K562 (cell line): Measurements from ENCODE around the gene MGAT4D. TPM values are rescaled to one million over a fixed set of nuclear protein-coding genes. Genes with fewer than 3 reads are reported as not detected.

ENCODE experiments used
- ATAC-seq: fragments of 200-7000 bp; cut with Tn5 transposase; 3 replicates; pipeline ENCODE4 v1.9.1; 2020; ENCODE audit warnings: moderate library complexity
- BruUV-seq: library from RNA; stranded (reverse); fragments of 400-500 nt; replicated peaks from 2 replicates; lab custom pipeline; 2021; lab: Mats Ljungman, UMichigan
- CTCF ChIA-PET: fragments of 300-600 bp; formaldehyde crosslinking; extraction: SDS; loops from one replicate; lab custom pipeline; 2021; ENCODE audit warnings: low intra/inter-chr PET ratio; lab: Yijun Ruan, JAX
- POLR2A ChIA-PET: fragments of 300-600, 350-650 bp; sonication (Branson Sonifier 250); formaldehyde crosslinking; extraction: SDS; loops from one replicate; lab custom pipeline; 2021; ENCODE audit warnings: antibody characterized with exemption, inconsistent platforms; lab: Yijun Ruan, JAX
- DNase-seq, 4 experiments: peaks; one replicate each; pipeline versions ENCODE4 v3.0.0 to v3.0.0-alpha.2; 2011 to 2018; ENCODE audit warnings: low spot score in 3 of 4, mixed read lengths in 3 of 4; ENCODE audit errors: extremely low read depth in 1 of 4
- FAIRE-seq: peaks from 2 replicates; lab custom pipeline; 2011; peaks lifted over from hg19 to GRCh38; lab: Jason Lieb, UNC
- H2AFZ ChIP-seq: 2 replicates; pipeline ENCODE4 v1.6.0; 2011; ENCODE audit warnings: low read depth, low read length, control low read depth, inconsistent platforms
- H3K27ac ChIP-seq: fragments of 200-600 bp; 3 replicates; pipeline ENCODE4 v1.8.0; 2011; ENCODE audit warnings: low read depth, mild to moderate bottlenecking, control low read depth, inconsistent platforms, low read length, moderate library complexity, mixed read lengths; ENCODE audit errors: extremely low read depth
- H3K27me3 ChIP-seq, 2 experiments: fragments of 300-600 bp in 1 of 2; 2 replicates in 1 of 2; 3 replicates in 1 of 2; pipeline versions ENCODE4 v1.6.0 to v1.8.0; 2011; ENCODE audit warnings: inconsistent platforms in 2 of 2, low read length in 2 of 2, mild to moderate bottlenecking in 1 of 2, mixed read lengths in 1 of 2, moderate library complexity in 1 of 2; ENCODE audit not compliant: control insufficient read depth in 2 of 2, insufficient read depth in 2 of 2
- H3K36me3 ChIP-seq: fragments of 300-600 bp; 3 replicates; pipeline ENCODE4 v1.8.0; 2011; ENCODE audit warnings: mild to moderate bottlenecking, low read length, inconsistent platforms; ENCODE audit not compliant: control insufficient read depth, insufficient read depth
- H3K4me1 ChIP-seq, 2 experiments: fragments of 200-600 bp in 1 of 2; replicated peaks in 1 of 2; 2 replicates in 1 of 2; 3 replicates in 1 of 2; pipeline versions ENCODE4 v1.5.1 to v1.8.0; 2011; ENCODE audit warnings: inconsistent platforms in 2 of 2, low read length in 2 of 2, mild to moderate bottlenecking in 1 of 2, mixed read lengths in 1 of 2, moderate library complexity in 1 of 2; ENCODE audit not compliant: control insufficient read depth in 2 of 2, insufficient read depth in 2 of 2
- H3K4me2 ChIP-seq: 2 replicates; pipeline ENCODE4 v1.6.1; 2011; ENCODE audit warnings: low read length, control low read depth, inconsistent platforms, mixed read lengths; ENCODE audit not compliant: insufficient read depth
- H3K4me3 ChIP-seq: fragments of 200-600 bp; sonication (generic), shearing (Covaris generic); 2 replicates; pipeline ENCODE4 v1.5.1; 2016; ENCODE audit warnings: control low read depth, inconsistent platforms
- H3K79me2 ChIP-seq: fragments of 200-600 bp; 3 replicates; pipeline ENCODE4 v1.8.0; 2011; ENCODE audit warnings: low read length, inconsistent platforms; ENCODE audit not compliant: control insufficient read depth, insufficient read depth
- H3K9ac ChIP-seq, 2 experiments: 2 replicates each; pipeline versions ENCODE4 v1.6.0 to v1.6.1; 2011; ENCODE audit warnings: low read depth in 2 of 2, low read length in 2 of 2, control low read depth in 1 of 2, inconsistent platforms in 1 of 2, mild to moderate bottlenecking in 1 of 2, mixed read lengths in 1 of 2; ENCODE audit not compliant: insufficient read depth in 1 of 2
- H3K9me1 ChIP-seq: one replicate; pipeline ENCODE4 v1.6.0; 2011; ENCODE audit warnings: inconsistent platforms, mild to moderate bottlenecking, low read length, moderate library complexity; ENCODE audit not compliant: control insufficient read depth, insufficient read depth
- H3K9me3 ChIP-seq: replicated peaks from 2 replicates; pipeline ENCODE4 v1.5.1; 2011; ENCODE audit warnings: low read depth, low read length, inconsistent platforms; ENCODE audit not compliant: control insufficient read depth, insufficient read depth
- H4K20me1 ChIP-seq: replicated peaks from 2 replicates; pipeline ENCODE4 v1.6.1; 2011; ENCODE audit warnings: low read length, inconsistent platforms, mixed read lengths; ENCODE audit not compliant: control insufficient read depth, insufficient read depth
- DDX20 ChIP-seq: fragments of 450-650 bp; IDR thresholded peaks from 2 replicates; pipeline ENCODE4 v1.6.1; 2016; ENCODE audit warnings: missing genetic modification characterization, low read depth, mild to moderate bottlenecking, missing compliant biosample characterization, moderate library complexity
- FOSL1 ChIP-seq: fragments of 200-800 bp; sonication (Bioruptor generic); conservative IDR thresholded peaks from 2 replicates; pipeline ENCODE4 v1.6.1; 2016; ENCODE audit warnings: missing genetic modification characterization, missing compliant biosample characterization
- KDM2B ChIP-seq: fragments of 250-450 bp; sonication (Bioruptor Pico); IDR thresholded peaks from 2 replicates; pipeline ENCODE4 v1.8.0; 2021; ENCODE audit warnings: mild to moderate bottlenecking, moderate library complexity
- MED1 ChIP-seq: sonication (generic); formaldehyde crosslinking; IDR thresholded peaks from 2 replicates; pipeline ENCODE4 v1.8.1; 2023; ENCODE audit warnings: missing genetic modification reagents, borderline replicate concordance
- NR2F6 ChIP-seq: fragments of 450-650 bp; formaldehyde crosslinking; IDR thresholded peaks from 2 replicates; pipeline ENCODE4 v1.4.0; 2020; ENCODE audit warnings: mild to moderate bottlenecking
- OTX1 ChIP-seq: fragments of 450-650 bp; formaldehyde crosslinking; IDR thresholded peaks from 2 replicates; pipeline ENCODE4 v1.4.0; 2022; ENCODE audit warnings: mild to moderate bottlenecking
- PCBP1 ChIP-seq: fragments of 200-400 bp; formaldehyde crosslinking; IDR thresholded peaks from 2 replicates; pipeline ENCODE4 v1.6.1; 2018; ENCODE audit warnings: mild to moderate bottlenecking, low read depth, low read length; ENCODE audit not compliant: poor library complexity, severe bottlenecking
- RFX1 ChIP-seq: fragments of 450-650 bp; IDR thresholded peaks from 2 replicates; pipeline ENCODE4 v1.6.1; 2016; ENCODE audit warnings: mild to moderate bottlenecking, moderate library complexity
- RNF2 ChIP-seq: sonication (generic); IDR thresholded peaks from 2 replicates; pipeline ENCODE4 v1.6.1; 2016
- RUNX1 ChIP-seq: sonication (generic); IDR thresholded peaks from 2 replicates; pipeline ENCODE4 v1.6.1; 2016; ENCODE audit warnings: antibody characterized with exemption, low read depth
- UBTF ChIP-seq, 2 experiments: IDR thresholded peaks; 2 replicates each; pipeline ENCODE4 v1.6.1; 2012; ENCODE audit warnings: improper control_type of control experiment in 2 of 2, low read depth in 2 of 2, low read length in 2 of 2, borderline replicate concordance in 1 of 2
- ZNF263 ChIP-seq: sonication (generic); formaldehyde crosslinking; IDR thresholded peaks from 2 replicates; pipeline ENCODE4 v1.8.0; 2022; ENCODE audit warnings: mild to moderate bottlenecking, missing genetic modification reagents, borderline replicate concordance
- ZSCAN32 ChIP-seq: fragments of 450-650 bp; formaldehyde crosslinking; IDR thresholded peaks from 2 replicates; pipeline ENCODE4 v1.4.0; 2020; ENCODE audit warnings: mild to moderate bottlenecking, moderate library complexity
- WGBS: fragments of 100-300 bp; shearing (Covaris generic); methylation state at CpG from one replicate; pipeline ENCODE4 v1.1.6; 2016; ENCODE audit warnings: low coverage, mixed read lengths; ENCODE audit not compliant: insufficient coverage; ENCODE audit errors: missing lambda C conversion rate; 5-methylcytosine and 5-hydroxymethylcytosine counted together
- in situ Hi-C: fragments of 300-500 bp; cut with MboI; formaldehyde crosslinking; loops from 4 replicates; pipeline ENCODE4 v1.15.0; 2018; ENCODE audit warnings: inconsistent platforms, mixed read lengths
- intact Hi-C: fragments of 100-400 bp; cut with micrococcal nuclease; formaldehyde crosslinking; loops from 2 replicates; pipeline ENCODE4 v1.14.2; 2022
- polyA plus RNA-seq, 8 experiments: library from polyadenylated mRNA; depleted of rRNA in 4 of 8; stranded (reverse) in 5 of 8; unstranded in 3 of 8; fragments of >200 nt; fragmentation: Nextera tagmentation in 2 of 8; fragmentation: Illumina TruSeq in 1 of 8; extraction: Ambion mirVana in 2 of 8; extraction: Trizol in 1 of 8; gene quantifications; 2 replicates each; pipeline versions ENCODE4 v1.2.1 to v1.2.3, GENCODE V29; 2011 to 2014; ENCODE audit warnings: inconsistent platforms in 1 of 8, missing spikeins in 1 of 8
- total RNA-seq, 7 experiments: library from RNA; depleted of rRNA in 6 of 7; stranded (reverse); fragments of >200 nt in 6 of 7; fragmentation: Illumina TruSeq in 2 of 7; extraction: Trizol in 2 of 7; gene quantifications; 2 replicates each; pipeline versions ENCODE4 v1.2.1 to v1.2.3, GENCODE V29; 2011 to 2021; ENCODE audit warnings: low replicate concordance in 1 of 7
- TF ChIP-seq, protein P1 (sequence below): fragments of 450-650 bp; conservative IDR thresholded peaks from 2 replicates; pipeline ENCODE4 v1.6.1; 2016; ENCODE audit warnings: missing genetic modification characterization, low read depth, mild to moderate bottlenecking, missing compliant biosample characterization, moderate library complexity

The MGAT4D gene
- total and polyA plus RNA-seq, 9 of the 15 experiments (the other 6 are each of a cell fraction or from before 2014, with no cell fraction given), result not detected

DNA sequence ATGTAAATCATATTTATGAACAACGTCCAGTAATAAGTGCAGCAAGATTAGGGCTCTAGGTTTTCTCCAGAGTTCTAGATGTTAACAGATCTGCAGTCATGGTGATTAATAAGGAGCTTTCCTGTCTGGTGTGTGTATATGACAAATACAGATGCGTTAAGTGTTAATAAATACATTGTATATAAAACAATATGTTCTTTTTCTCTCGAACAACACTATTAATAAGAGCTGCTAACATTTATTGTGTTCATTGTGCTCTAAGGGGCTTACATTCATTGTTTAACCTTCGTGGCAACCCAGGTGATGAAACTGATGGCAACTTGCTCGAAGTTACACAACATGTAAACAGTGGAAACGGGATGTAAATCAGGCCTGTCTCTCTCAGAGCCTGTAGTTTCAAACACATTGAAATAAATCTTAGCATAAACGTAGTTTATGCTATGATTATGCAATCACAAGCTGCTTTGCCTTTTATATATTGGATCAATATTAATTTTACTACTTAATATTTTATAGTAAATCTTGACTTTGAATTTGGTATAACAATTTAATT is 70.1 kb downstream of the MGAT4D start:
- Histone ChIP-seq H3K27me3 (no peaks in the 10 kb centered on the region), H2AFZ (peak overlapping the region; percentile 97), H3K79me2 (no peaks in the 10 kb centered on the region), H4K20me1 (no peaks in the 10 kb centered on the region), H3K4me3 (peak overlapping the region; percentile 59), H3K27ac (peak overlapping the region; percentile 28; the same call in 1 of the 3 replicates), H3K4me1 (peaks cover 8 to 13% of the 10 kb centered on the region in 2 experiments; a peak in 4 of 5 replicates), H3K9me3 (no peaks in the 10 kb centered on the region), H3K9me1 (no peaks in the 10 kb centered on the region), H3K36me3 (no peaks in the 10 kb centered on the region), H3K4me2 (peak overlapping the region; percentile 92), H3K9ac (peak overlapping the region; percentile 50 to 91)
- intact Hi-C loops (loop anchor here (5.0 kb wide), 1 partner anchor 94 kb away; the partner anchor contains the start of gene ELMOD2), in situ Hi-C loops (no loop called here)
- no peak for FAIRE-seq
- ATAC-seq, result 0 out of 3 replicates have a peak, but pooled peaks have one; percentile 15
- POLR2A ChIA-PET, result interaction anchor here (0.7 to 1.5 kb wide), 2 partner anchors 54 to 248 kb away, joined by 4 to 6 read pairs; partner anchors contain the start of gene SCOC
- CTCF ChIA-PET, result interaction anchor here (0.6 kb wide), 1 partner anchor 67 kb away, joined by 4 read pairs; no protein-coding TSS in a partner anchor
- BruUV-seq, result no TSS peak
- DNase-seq, result no peak
- WGBS, result 10% methylated on average over 7 of the region's 7 CpGs
- no peak for TF ChIP-seq UBTF (IDR thresholded peaks at IDR 0.05; ENCODE audit: borderline replicate concordance in 1 of 2, low read depth in 2 of 2, low read length in 2 of 2)
- TF ChIP-seq OTX1 (CRISPR knock-in tag), result no peak
- no peak for TF ChIP-seq KDM2B (CRISPR knock-in tag)
- no peak for TF ChIP-seq RFX1
- TF ChIP-seq, protein P1, sequence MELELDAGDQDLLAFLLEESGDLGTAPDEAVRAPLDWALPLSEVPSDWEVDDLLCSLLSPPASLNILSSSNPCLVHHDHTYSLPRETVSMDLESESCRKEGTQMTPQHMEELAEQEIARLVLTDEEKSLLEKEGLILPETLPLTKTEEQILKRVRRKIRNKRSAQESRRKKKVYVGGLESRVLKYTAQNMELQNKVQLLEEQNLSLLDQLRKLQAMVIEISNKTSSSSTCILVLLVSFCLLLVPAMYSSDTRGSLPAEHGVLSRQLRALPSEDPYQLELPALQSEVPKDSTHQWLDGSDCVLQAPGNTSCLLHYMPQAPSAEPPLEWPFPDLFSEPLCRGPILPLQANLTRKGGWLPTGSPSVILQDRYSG (tag), result no peak
- no peak for TF ChIP-seq RNF2
- no peak for TF ChIP-seq MED1
- TF ChIP-seq NR2F6 (CRISPR knock-in tag), result no peak
- TF ChIP-seq PCBP1, result no peak
- TF ChIP-seq FOSL1 (tag), result no peak
- no peak for TF ChIP-seq DDX20 (tag)
- 0 out of 2 replicates have a peak, but pooled peaks have one; percentile 44 for TF ChIP-seq ZSCAN32 (CRISPR knock-in tag)
- no peak for TF ChIP-seq RUNX1
- TF ChIP-seq ZNF263 (CRISPR knock-in tag), result no peak
